ENCODE data around the gene TMEM229A.
"Not testable (repeated sequence)": the region's sequence is repeated elsewhere in the genome, so short reads cannot be mapped to it uniquely, and the experiment has no call there.

Gene TMEM229A

DNA sequence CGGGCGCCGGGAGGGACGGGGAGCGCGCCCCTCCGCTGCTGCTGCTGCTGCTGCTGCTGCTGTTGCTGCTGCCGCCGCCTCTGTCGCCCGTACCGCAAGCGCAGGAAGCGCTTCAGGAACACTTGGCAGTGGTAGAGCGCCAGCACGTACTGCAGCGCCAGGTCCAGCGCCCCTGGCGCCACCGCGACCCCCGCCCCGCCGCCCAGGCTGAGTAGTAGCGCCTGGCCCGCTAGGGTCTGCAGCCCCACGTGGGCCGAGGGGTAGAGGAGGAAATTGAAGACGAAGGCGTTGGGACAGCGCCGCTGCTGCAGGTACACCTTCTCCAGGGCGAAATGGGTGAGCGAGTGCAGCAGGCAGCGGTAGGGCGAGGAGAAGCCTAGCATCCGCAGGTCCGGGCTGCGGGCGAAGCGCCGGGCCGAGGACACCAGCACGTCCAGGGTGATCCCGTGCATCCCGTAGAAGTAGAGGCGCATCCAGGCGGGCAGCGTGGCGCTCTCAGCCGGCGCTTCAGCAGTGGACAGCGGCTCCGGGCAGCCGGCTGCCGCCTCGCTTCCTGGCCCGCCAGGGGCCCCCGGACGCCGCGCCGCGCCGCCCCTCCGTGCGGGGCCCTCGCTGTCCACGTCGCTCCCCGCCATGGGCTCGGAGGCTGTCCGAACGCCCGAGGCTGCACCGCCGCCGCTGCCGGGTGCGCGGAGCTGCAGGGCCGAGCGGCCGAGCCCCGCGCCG, at the start of gene TMEM229A:
TSS of gene TMEM229A (minus strand) at position 699 of the 726 bp plus-strand sequence. CDS start at position 635, 64 bp downstream.
- DNase-seq, result no peak

- not testable (repeated sequence) for DNase-seq
Observed at GRCh38 chr7:124082234-124082633, 49.4 kb upstream of the TMEM229A start.

DNA sequence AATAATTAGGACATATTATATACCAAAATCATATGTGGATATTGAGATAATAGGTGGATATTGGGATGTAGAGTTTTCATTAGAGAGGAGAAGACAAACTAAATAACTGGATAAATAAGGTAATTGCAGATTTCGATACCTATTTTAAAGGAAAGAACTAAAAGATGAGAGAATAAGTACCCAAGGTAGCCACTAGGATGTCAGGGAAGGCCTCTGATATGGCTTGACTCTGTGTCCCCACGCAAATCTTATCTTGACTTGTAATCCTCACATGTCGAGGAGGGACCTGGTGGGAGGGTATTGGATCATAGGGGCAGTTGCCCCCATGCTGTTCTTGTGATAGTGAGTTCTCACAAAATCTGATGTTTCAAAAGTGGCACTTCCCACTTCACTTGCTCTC, 44.7 kb upstream of the TMEM229A start:
- DNase-seq, result no peak

DNA sequence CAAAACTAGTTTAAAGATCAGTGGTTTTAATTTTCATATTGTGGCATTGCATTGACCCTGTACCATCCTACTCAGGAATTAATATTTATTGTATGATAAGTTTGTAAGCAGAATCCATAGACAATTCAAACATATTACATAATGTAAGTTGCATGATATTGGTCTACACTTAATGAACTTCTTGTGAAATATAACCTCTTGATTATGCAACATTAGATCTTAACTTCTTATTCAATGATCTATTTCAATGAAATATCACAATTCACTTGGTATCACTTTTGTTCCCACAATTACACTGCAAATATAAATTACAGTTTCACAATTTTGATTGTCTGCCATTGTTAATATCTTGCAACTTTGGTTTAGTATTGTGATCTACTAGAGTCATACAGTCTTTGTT, 44.0 kb upstream of the TMEM229A start:
- no peak for DNase-seq

DNA sequence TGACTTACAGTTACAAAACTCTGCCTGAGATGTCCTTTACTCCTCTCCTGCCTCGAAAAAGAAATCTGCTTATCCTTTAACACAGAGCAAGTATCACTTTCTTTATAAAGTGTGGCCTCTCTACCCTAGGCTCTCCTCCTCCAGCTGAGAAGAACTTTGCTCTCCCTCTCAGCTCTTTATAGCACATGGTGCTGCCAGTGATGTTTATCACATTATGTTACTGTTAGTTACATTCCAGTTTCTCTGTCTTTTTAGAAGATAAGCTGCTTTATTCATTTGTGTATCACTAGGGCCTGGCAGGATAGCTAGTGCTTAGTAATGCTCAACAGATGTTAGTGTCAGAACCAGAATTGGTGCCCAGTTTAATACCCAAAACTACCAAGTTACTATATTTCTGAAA, 41.1 kb upstream of the TMEM229A start:
- DNase-seq, result no peak

DNA sequence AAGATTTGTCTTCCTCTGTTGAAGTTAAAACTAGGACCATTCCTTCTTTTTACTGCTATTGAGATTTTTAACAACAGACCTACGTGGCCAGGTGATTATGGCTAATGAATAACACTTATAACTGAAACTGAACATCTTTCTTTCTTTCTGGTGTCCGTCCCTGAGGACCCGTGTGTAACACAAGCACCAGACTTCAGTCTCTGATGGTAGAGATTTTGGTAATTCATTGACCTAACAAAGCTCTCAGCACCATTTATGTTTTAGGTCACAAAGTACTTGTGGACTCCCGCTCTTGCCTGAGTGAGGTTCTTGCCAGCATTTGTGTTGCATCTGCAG, 40.4 kb upstream of the TMEM229A start:
- no peak for DNase-seq

- DNase-seq, result no peak
Observed at GRCh38 chr7:124072603-124073309, 39.9 kb upstream of the TMEM229A start.

GRCh38 chr7:124071843-124072242, 39.0 kb upstream of the TMEM229A start:
- no peak for DNase-seq

DNA sequence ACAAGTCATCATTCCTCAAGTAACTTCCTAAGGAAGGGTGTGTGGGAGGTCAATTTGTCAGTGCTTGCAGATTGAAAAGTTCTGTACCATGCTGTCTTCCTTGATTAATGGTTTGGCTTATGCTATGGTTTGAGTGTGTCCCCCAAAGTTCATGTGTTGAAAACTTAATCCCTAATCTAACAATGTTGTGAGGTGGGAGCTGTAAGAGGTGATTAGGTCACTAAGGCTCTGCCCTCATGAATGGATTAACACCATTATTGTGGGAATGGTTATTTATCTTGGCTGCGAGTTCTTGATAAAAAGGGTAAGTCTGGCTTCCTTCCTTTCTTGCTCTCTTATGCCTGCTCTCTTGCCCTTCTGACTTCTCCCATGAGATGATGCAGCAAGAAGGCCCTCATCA, 29.3 kb upstream of the TMEM229A start:
- DNase-seq, result no peak

DNA sequence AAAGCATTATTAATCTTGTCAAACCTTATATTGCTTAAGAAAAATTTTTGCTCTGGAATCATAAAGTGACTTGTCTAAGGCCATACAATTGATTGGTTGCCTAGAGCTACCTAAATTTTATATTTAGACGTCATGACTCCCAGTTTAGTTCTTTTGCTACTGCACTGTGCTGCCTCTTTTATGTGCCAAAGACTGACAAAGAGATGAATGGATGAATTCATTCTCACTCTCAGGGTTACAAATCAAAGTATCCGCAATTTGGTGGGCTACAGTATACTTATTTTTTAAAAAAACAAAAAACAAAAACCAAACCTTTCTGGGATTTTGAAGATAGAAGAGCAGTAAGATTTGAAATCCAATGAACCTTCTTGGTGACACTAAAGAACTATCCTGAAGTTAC, 27.7 kb upstream of the TMEM229A start:
- no peak for DNase-seq

GRCh38 chr7:124059375-124059774, 26.5 kb upstream of the TMEM229A start:
- DNase-seq, result no peak

- no peak for DNase-seq
Observed at GRCh38 chr7:124058515-124058914, 25.6 kb upstream of the TMEM229A start.

DNA sequence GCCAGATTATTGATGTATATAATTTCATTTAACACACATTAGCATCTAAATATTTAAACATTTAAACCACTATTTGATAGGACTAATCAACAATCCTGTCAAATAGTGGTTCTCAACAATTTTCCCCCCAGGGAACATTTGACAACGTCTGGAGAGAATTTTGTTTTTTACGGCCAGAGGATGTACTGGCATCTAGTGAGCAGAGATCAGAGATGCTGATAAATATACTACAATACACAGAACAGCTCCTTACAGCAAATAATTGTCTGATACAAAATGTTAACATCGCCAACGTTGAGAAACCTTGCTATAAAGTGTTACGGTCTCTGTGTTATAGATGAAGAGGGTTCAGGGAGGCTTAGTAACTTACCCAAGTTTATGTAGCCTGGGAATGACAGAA, 25.0 kb upstream of the TMEM229A start:
- DNase-seq, result no peak

GRCh38 chr7:124056234-124056633, 23.4 kb upstream of the TMEM229A start:
- no peak for DNase-seq

DNA sequence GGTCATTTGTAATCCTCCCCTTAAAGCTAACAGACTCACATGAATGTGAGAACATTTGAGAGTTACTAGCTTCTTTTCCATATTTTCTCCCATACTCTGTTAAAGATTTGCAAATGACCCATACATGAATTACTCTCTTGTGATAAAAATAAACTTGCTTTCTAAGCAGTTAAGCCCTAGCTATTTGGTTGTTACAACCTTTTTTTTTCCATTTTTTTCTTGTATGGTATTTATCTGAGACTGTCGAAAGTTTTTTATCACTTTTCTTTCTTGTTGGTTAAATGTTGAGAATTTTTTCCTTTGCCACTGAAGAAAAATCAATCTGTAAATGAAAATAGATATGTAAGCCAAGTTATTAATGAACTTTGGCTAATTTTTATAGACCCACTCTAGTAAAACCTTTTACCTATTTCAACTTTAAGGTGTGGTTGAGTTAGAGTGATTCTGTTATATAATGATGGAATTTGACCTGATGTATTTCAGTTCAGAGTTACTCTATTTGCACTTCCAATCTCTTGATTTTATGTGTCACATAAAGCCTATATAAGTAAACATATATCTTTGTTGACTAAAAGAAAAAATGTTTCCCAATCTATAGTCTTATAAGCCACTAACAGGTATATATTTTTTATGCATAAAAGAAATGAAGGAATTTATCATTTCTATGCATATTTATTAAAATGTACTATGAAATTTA, 19.0 kb upstream of the TMEM229A start:
- DNase-seq, result no peak

DNA sequence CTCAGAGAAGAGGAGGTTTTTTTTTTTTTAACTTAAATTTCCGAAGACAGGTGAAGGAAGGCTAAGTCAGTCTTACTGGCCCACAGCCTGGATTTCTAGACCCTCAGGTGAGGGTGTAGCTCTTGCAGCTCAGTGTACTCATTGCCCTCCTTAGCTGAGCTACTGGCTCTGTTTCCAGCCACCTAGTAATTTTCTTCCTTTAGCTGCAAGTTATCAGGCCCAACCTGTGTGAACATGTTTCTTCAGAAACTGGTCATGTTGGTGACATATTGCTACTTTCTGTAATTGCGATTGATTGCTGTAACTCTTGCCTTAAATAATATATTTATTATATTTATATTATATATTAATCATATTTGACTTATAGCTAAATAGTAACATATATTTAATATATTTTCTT, 10.0 kb upstream of the TMEM229A start:
- DNase-seq, result no peak

DNA sequence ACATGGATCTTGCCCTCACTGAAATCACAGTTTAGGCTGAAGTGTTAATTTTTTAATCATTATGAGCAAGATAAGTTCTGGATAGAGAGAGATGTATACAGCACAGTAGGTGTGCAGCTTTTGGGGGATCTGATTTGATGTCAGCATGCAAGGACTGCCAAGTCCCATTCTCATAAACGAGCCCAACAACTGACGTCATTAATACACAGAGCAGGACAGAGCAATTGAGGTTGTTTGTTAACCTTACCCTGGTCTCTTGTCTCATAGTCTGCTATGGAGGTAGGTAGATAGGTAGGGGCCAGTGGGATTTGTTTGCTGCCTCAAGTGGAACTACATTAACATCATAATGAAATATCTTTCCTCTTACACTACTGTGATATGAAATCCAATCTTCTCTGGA, 8.6 kb upstream of the TMEM229A start:
- no peak for DNase-seq

DNA sequence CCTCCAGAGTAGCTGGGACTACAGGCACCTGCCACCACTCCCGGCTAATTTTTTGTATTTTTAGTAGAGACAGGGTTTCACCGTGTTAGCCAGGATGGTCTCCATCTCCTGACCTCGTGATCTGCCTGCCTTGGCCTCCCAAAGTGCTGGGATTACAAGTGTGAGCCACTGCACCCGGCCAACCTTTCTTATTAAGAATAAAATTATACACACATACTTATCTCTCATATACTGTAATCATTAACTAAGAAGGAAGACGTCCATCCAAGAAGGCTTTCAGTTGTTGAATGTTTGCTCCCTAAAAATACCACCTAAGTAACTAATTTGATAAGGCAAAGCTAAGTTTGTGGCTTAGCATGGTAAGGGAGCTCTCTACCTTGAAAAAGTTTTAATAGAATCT, 5.0 kb upstream of the TMEM229A start:
- DNase-seq, result not testable (repeated sequence)

GRCh38 chr7:124035706-124036105, 2.8 kb upstream of the TMEM229A start:
- DNase-seq, result no peak

DNA sequence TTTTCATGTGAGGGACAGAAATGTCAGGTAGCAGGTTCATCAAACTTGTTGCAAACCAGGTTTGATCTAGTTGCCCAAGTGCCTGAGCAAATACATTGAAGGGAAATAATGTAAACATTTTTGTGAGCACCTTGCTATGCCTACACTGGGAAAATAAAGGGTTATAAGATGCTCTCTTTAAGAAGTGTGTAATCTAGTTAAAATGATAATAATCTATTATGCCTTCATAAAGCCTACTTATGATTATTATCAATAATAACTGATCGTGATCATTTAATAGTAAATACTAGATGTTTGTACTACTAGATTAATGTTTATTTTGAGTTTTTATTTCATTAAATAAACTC, 1.9 kb upstream of the TMEM229A start:
- DNase-seq, result no peak

DNA sequence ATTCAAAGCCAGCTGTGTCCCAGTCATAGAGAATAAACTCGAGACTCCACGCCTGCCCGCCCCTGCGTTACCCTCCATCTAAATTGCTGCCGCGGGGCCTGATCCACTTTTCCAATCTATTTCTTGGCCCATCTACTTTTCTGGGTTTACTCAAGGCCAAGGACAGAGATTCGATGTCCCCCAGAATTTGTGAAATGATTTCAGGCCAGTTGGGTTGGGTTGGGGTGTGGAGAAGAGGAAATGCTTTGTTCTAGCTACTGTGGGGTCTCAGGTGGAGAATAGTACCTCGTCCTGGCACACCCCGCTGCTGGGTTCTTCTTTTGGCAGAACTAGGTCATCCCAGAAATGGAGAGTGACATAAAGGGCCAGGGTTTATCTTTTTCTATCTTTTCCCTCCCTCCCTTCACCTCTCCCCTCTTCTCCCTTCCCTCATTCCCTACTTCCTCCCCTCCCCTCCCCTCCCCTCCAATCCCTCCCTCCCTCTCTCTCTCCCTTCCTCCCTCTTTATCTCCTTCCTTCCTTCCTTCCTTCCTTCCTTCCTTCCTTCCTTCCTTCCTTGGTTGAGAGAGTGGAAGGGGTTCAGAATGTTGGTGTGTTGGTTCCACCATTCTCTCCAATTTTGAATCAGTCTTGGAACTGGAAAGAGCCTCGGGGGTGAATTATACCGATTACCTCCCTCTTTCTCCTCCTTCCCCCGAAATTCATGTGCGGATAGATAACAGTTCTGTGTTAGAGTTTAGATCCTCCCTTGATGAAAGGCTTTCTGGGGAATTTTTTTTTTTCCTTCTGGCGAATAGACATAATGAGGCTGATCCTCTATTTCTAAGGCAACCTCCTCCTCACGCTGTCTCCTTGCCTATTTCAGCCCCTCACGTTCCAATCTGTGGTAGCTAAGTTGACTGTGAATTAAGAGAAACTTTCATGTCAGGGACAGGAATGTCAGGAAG, 1.2 kb upstream of the TMEM229A start:
- no peak for DNase-seq

GRCh38 chr7:124033095-124033806, 384 bp upstream of the TMEM229A start:
- DNase-seq, result no peak
